Measurements from ENCODE around the gene KBTBD4.
"Not testable (repeated sequence)": the region's sequence is repeated elsewhere in the genome, so short reads cannot be mapped to it uniquely, and the experiment has no call there.

The KBTBD4 gene

DNA sequence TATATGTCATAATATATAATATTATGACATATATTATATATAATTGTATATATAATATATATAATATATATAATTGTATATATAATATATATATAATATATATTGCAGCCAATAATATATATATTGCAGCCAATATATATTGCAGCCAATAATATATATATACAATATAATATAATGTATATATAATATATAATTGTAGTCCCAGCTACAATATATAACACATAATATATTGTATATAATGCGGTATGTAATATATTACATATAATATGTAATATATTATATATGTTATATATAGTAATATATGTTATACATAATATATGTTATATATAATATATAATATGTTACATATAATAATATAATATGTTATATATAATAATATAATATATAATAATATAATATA is 20.1 kb downstream of the KBTBD4 start:
- peaks cover 5% of the 10 kb centered on the region for H3K4me1 Mint-ChIP-seq (ENCODE audit: low read depth)
- no peak for DNase-seq (ENCODE audit: low spot score)
- H3K36me3 Mint-ChIP-seq (ENCODE audit: low read depth) = peaks cover 1% of the 10 kb centered on the region
- H3K27me3 Mint-ChIP-seq (ENCODE audit: low read depth) = no peaks in the 10 kb centered on the region
- H3K4me3 Mint-ChIP-seq = no peak overlapping the region
- no peak overlapping the region for H3K27ac Mint-ChIP-seq
- no peaks in the 10 kb centered on the region for H3K9me3 Mint-ChIP-seq

DNA sequence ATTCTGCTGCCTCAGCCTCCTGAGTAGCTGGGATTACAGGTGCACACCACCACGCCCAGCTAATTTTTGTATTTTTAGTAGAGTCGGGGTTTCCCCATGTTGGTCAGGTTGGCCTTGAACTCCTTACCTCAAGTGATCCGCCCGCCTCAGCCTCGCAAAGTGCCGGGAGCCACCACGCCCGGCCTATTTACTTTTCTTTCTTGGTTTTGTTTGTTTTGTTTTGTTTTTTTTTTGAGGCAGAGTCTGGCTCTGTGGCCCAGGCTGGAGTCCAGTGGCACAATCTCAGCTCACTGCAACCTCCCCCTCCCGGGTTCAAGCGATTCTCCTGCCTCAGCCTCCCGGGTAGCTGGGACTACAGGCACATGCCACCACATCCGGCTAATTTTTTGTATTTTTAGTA is 21.8 kb downstream of the KBTBD4 start:
- not testable (repeated sequence) for H3K4me1 Mint-ChIP-seq (ENCODE audit: low read depth); H3K4me3 Mint-ChIP-seq; DNase-seq (ENCODE audit: low spot score); H3K9me3 Mint-ChIP-seq; H3K36me3 Mint-ChIP-seq (ENCODE audit: low read depth); H3K27ac Mint-ChIP-seq; H3K27me3 Mint-ChIP-seq (ENCODE audit: low read depth)

DNA sequence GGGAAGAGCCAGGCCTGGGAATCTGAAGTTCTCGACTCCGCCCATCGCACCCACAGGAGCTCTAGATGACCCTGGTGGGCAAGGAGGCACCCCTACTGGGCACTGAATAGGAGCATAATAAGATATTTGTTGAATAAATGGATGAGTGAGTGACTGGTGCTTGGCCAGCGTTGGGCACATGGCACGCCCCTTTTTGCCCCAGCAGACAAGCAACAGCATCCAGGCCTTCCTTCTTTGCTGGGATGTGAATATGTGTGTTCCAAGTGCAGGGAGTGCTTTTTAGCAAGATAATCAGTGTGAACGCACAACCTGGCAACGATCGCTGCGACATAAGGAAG is 25.4 kb downstream of the KBTBD4 start:
- peak overlapping the region; percentile 74 for H3K27ac Mint-ChIP-seq
- H3K4me1 Mint-ChIP-seq (ENCODE audit: low read depth) = peaks cover 28% of the 10 kb centered on the region
- H3K9me3 Mint-ChIP-seq = no peaks in the 10 kb centered on the region
- peaks cover 24% of the 10 kb centered on the region for H3K36me3 Mint-ChIP-seq (ENCODE audit: low read depth)
- DNase-seq (ENCODE audit: low spot score) = no peak
- H3K27me3 Mint-ChIP-seq (ENCODE audit: low read depth) = no peaks in the 10 kb centered on the region
- H3K4me3 Mint-ChIP-seq = peak overlapping the region; percentile 90

DNA sequence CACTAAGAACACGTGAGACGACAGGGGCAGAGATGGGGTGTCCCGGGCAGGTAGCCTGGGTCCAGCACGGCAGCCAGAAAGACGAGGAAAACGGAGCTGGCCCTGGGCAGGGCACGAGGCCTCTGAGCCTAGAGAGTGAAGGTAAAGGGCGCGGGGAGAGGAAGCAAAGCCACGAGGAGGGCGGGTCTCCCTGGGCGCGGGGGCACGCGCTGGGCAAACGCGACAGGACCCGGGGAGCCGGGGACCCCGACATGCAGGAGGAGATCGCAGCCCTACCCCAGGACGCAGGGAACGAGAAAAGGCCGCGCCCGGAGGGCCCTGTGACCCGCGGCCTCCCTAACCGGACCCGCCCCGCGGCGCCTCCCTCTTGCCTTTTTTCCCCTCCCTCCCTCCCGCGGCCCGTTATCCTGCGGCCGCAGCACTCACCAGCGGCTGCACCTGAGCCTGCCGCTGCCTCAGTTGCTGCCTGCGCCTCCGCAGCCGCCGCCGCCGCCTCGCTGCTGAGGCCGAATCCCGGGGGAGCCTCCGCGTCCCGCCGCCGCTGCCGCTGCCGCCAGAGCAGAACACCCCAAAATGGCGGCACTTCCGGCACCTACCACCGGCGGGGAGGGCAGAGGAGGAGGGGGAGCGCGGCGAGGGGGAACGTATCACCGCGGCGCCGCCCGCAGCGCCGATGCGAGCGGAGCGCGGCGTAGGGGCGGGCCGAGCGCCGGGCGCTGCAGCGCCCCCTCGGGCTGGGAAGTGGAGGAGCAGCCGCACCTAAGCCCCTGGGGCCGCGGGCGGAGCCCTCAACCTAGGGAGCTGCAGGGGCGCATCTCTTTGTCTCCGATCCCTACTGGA is 26.0 kb downstream of the KBTBD4 start, which contains the start of gene CELF1:
CELF1 (minus strand) TSS at position 567 of the 840 bp plus-strand sequence. CDS start 53,609 bp downstream, outside the sequence.
- Mint-ChIP-seq H3K4me1 (ENCODE audit: low read depth) (peaks cover 31% of the 10 kb centered on the region), H3K9me3 (no peaks in the 10 kb centered on the region), H3K36me3 (ENCODE audit: low read depth) (peaks cover 27% of the 10 kb centered on the region), H3K4me3 (peak within 1 kb of the TSS; percentile 98), H3K27ac (peak within 1 kb of the TSS; percentile 95), H3K27me3 (ENCODE audit: low read depth) (no peaks in the 10 kb centered on the region)
- peak; percentile 92 for DNase-seq (ENCODE audit: low spot score)

DNA sequence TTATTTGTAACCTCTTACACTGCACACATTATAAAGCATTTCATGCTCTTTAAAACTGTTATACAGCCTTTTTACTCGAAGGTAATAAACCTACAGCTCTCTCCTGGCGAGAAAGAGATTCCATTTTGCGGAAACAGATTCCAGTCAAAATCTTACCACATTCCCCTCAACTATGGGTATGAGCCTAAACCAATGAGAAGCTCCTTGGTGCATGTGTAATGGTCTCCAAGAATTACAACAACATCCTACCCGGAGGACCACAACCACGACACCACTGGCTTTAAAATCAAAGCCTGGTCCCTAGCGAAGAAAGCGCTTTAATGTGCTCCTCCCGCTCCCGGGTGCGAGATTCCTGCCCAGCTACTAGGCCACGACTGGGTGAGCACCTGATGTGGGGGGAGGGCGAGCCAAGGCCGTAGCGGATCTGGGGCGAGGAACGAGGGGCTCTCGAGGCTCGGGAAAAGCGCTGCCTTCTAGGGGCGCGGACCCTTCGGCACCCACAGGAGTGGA is 26.7 kb downstream of the KBTBD4 start:
- Mint-ChIP-seq H3K4me3 (peak overlapping the region; percentile 98), H3K27ac (peak overlapping the region; percentile 95), H3K9me3 (no peaks in the 10 kb centered on the region), H3K27me3 (ENCODE audit: low read depth) (no peaks in the 10 kb centered on the region), H3K36me3 (ENCODE audit: low read depth) (peaks cover 29% of the 10 kb centered on the region), H3K4me1 (ENCODE audit: low read depth) (peaks cover 31% of the 10 kb centered on the region)
- no peak for DNase-seq (ENCODE audit: low spot score)

DNA sequence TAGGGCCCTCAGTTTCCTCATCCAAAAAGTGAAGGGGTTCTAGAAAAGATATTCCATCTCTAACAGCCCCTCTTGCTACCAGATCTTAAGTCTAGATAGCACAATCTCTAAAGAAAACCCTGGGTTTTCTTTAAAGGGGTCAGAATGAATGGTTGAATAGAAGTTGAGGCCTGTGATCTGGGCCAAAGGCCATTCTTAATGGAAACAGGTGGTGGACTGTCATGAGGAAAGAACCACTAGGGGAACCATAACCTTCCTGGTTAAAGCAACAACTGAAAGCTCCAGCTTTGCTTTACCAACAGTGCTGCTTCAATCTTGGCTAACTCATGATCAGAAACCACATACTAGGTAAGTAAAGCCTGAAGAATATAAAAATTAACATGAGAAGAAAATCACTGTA is 27.7 kb downstream of the KBTBD4 start:
- no peak for DNase-seq (ENCODE audit: low spot score)
- Mint-ChIP-seq H3K4me3 (peak overlapping the region; percentile 98), H3K36me3 (ENCODE audit: low read depth) (peaks cover 31% of the 10 kb centered on the region), H3K4me1 (ENCODE audit: low read depth) (peaks cover 32% of the 10 kb centered on the region), H3K9me3 (no peaks in the 10 kb centered on the region), H3K27me3 (ENCODE audit: low read depth) (no peaks in the 10 kb centered on the region), H3K27ac (peak overlapping the region; percentile 95)

DNA sequence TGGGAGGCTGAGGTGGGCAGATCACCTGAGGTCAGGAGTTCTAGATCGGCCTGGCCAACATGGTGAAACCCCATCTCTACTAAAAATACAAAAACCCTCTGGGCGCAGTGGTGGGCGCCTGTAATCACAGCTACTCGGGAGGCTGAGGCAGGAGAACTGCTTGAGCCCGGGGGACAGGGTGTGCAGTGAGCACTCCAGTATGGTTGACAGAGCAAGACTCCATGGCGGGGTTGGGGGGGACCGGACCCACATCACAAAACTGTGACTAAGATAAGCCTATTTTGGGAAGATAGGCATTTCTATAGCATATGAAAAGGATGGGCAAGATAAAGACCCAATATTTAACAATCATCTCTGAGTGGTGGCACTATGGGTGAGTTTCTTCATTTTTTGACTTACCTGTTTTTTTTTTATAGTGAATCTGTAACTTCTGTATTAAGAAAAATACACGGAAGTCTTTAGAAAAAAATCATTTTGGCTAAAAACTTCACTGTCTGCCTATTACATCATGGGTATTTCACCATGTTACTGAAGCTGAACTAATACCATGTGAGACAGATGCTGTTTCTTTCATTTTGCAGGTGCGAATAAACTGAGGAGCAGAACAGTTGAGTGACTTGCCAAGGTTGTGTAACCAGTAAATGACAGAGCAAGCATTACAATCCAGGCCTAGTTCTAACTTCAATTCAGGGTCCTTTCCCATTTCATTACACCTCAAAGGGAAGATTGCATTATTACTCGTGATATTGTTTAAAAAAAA is 28.3 kb downstream of the KBTBD4 start:
- Mint-ChIP-seq H3K27me3 (ENCODE audit: low read depth) (no peaks in the 10 kb centered on the region), H3K36me3 (ENCODE audit: low read depth) (peaks cover 29% of the 10 kb centered on the region), H3K4me1 (ENCODE audit: low read depth) (peaks cover 32% of the 10 kb centered on the region), H3K27ac (peak overlapping the region; percentile 39), H3K4me3 (peak overlapping the region; percentile 98), H3K9me3 (no peaks in the 10 kb centered on the region)
- DNase-seq (ENCODE audit: low spot score) = no peak

DNA sequence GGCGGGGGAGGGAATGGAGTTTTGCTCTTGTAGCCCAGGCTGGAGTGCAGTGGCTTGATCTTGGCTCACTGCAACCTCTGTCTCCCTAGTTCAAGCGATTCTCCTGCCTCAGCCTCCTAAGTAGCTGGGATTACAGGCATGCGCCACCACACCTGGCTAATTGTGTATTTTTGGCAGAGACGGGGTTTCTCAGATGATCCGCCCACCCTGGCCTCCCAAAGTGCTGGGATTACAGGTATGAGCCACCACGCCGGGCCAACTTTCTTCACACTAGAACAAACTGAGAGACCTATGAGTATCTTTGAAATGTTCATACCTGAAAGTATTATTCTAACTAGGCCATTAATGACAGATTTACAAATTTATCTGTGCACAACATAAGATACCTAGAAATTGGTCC is 32.5 kb downstream of the KBTBD4 start:
- Mint-ChIP-seq H3K36me3 (ENCODE audit: low read depth) (peaks cover 27% of the 10 kb centered on the region), H3K4me1 (ENCODE audit: low read depth) (peaks cover 31% of the 10 kb centered on the region)
- not testable (repeated sequence) for H3K27ac Mint-ChIP-seq; H3K27me3 Mint-ChIP-seq (ENCODE audit: low read depth); H3K4me3 Mint-ChIP-seq; DNase-seq (ENCODE audit: low spot score); H3K9me3 Mint-ChIP-seq

DNA sequence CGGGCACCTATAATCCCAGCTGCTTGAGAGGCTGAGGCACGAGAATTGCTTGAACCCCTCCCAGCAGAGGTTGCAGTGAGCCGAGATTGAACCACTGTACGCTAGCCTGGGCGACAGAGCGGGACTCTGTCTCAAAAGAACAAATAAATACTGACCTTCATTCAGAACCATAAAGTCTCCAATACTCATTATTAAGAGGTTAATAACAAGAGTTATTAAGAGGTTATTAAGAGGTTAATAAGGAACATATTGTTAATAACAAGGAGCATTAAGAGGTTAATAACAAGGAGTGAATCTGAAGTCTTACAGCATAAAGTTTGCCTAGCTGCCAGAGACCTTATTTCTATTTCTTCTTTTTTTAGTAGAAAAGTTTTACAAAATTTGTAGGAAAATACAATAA is 33.5 kb downstream of the KBTBD4 start:
- Mint-ChIP-seq H3K27me3 (ENCODE audit: low read depth) (no peaks in the 10 kb centered on the region), H3K4me3 (no peak overlapping the region), H3K4me1 (ENCODE audit: low read depth) (peaks cover 32% of the 10 kb centered on the region), H3K9me3 (no peaks in the 10 kb centered on the region), H3K27ac (no peak overlapping the region), H3K36me3 (ENCODE audit: low read depth) (peaks cover 25% of the 10 kb centered on the region)
- no peak for DNase-seq (ENCODE audit: low spot score)

DNA sequence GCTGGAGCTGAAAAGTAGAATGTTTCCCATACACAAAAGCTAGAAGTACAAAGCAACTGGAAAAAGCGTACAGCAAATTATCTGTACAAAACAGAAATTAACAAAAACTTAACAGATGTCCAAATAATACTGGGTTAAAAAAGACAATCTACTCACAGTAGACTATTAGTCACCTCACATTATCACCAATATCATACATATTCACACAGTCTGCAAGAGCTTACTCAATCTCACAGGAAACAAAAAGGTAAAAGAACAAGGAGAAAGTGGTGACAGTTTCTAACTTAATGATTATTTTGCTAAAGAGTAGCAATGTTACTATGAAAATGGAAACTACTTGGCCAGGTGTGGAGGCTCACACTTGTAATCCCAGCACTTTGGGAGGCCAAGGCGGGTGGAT is 37.7 kb downstream of the KBTBD4 start:
- Mint-ChIP-seq H3K4me1 (ENCODE audit: low read depth) (peaks cover 28% of the 10 kb centered on the region), H3K9me3 (no peaks in the 10 kb centered on the region), H3K27me3 (ENCODE audit: low read depth) (no peaks in the 10 kb centered on the region), H3K36me3 (ENCODE audit: low read depth) (peaks cover 26% of the 10 kb centered on the region), H3K27ac (peak overlapping the region; percentile 41), H3K4me3 (peak overlapping the region; percentile 8)
- DNase-seq (ENCODE audit: low spot score) = no peak

DNA sequence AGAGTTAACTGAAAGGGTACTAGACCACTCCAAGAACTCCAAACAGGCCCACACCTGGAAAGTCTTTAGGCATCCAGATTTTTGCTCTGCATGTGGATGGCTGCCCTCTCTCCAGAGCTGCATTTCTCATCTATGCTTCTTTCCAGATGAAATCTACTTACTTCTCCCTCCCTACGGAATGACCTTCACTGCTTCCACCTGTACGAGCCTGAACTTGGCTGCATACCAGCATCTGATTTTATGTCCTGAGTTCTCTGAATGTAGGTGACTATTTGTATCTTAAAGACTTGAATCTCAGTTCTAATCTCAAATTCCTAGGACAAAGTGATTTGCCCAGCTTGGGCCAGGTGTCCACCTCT is 39.1 kb downstream of the KBTBD4 start:
- H3K4me1 Mint-ChIP-seq (ENCODE audit: low read depth) = peaks cover 28% of the 10 kb centered on the region
- no peaks in the 10 kb centered on the region for H3K27me3 Mint-ChIP-seq (ENCODE audit: low read depth)
- H3K27ac Mint-ChIP-seq = no peak overlapping the region
- H3K36me3 Mint-ChIP-seq (ENCODE audit: low read depth) = peaks cover 29% of the 10 kb centered on the region
- no peaks in the 10 kb centered on the region for H3K9me3 Mint-ChIP-seq
- DNase-seq (ENCODE audit: low spot score) = no peak
- no peak overlapping the region for H3K4me3 Mint-ChIP-seq

DNA sequence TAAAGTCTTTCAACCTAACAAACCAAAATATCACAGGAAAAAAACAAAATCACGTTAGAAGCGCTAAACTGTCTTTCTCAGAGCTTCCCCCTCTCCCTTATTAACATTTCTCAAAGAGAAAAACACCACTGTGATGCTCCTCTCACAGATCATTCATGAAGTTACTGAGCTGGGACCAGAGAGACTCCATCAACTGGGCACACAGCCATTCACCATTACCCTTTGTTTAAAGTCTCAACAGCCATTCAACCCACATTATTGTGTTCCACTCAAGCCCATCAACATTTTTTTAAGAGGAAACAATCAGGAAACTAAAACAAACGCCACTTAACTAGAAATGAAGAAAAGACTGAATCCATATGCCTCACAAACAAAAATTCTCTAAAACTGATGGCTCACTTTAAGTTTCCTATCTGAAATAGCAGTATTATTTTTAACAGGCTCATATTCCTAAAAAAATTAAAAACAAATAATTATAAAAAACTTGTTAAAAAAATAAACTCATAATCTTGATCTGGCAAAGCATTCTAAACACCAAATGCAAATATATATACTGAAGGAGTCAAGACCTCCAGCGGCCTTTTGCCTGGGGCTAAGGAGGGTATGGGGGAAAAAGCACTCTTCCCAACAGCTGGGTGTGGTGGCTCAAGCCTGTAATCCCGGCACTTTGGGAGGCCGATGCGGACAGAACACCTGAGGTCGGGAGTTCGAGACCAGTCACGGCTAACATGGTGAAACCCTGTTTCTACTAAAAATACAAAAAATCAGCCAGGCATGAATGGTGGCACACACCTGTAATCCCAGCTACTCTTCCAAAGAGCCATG is 39.8 kb downstream of the KBTBD4 start:
- Mint-ChIP-seq H3K9me3 (no peaks in the 10 kb centered on the region), H3K27me3 (ENCODE audit: low read depth) (no peaks in the 10 kb centered on the region), H3K4me1 (ENCODE audit: low read depth) (peaks cover 24% of the 10 kb centered on the region), H3K27ac (no peak overlapping the region), H3K36me3 (ENCODE audit: low read depth) (peaks cover 25% of the 10 kb centered on the region), H3K4me3 (no peak overlapping the region)
- DNase-seq (ENCODE audit: low spot score) = no peak

DNA sequence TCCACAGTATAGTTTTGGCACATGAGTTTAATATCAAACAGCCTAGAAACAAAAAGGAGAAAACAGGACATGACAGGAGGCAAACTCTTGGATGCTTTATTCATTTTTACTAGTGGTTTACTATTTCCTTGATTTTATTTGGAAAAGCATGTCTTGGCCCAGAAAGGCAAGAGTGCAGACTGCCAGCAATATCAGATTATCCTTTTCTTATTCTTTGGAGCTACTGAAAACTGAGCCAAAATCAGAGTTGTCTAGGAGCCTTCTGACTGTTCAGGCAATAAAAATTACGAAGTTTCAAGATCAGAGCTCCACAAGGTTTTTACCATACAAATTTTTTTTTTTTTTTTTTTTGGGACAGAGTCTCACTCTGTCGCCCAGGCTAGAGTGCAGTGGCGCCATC is 41.9 kb downstream of the KBTBD4 start:
- Mint-ChIP-seq H3K36me3 (ENCODE audit: low read depth) (peaks cover 25% of the 10 kb centered on the region), H3K27ac (no peak overlapping the region), H3K9me3 (no peaks in the 10 kb centered on the region), H3K4me1 (ENCODE audit: low read depth) (peaks cover 23% of the 10 kb centered on the region), H3K27me3 (ENCODE audit: low read depth) (no peaks in the 10 kb centered on the region), H3K4me3 (no peak overlapping the region)
- no peak for DNase-seq (ENCODE audit: low spot score)
